ENCODE results near the gene OPCML.
A peak's percentile ranks its signal among the peaks of the same experiment; 100 is the strongest.

The OPCML gene

DNA sequence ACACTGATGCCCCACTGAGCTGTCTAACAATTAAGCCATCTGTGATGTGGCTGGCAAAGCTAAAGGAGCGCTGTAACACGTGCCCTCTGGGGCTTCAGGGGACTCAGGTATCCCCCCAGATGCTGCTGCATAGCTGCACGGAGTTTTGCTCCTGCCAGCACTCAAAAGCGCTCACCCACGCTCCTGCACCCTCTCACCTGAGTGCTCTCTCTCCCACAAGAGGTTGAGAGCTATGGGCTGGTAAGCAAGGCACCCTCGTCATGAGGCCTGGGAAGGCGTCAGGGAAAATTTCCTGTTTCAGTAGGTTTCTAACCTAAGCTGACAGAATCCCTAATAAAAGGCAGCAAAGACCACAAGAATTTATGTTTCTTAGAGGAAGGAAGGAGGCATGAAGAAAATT, 850.3 kb downstream of the OPCML start:
- TF ChIP-seq, protein P1, sequence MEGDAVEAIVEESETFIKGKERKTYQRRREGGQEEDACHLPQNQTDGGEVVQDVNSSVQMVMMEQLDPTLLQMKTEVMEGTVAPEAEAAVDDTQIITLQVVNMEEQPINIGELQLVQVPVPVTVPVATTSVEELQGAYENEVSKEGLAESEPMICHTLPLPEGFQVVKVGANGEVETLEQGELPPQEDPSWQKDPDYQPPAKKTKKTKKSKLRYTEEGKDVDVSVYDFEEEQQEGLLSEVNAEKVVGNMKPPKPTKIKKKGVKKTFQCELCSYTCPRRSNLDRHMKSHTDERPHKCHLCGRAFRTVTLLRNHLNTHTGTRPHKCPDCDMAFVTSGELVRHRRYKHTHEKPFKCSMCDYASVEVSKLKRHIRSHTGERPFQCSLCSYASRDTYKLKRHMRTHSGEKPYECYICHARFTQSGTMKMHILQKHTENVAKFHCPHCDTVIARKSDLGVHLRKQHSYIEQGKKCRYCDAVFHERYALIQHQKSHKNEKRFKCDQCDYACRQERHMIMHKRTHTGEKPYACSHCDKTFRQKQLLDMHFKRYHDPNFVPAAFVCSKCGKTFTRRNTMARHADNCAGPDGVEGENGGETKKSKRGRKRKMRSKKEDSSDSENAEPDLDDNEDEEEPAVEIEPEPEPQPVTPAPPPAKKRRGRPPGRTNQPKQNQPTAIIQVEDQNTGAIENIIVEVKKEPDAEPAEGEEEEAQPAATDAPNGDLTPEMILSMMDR (IDR thresholded peaks at IDR 0.05; ENCODE audit: low read length, missing control alignments): no peak
- H3K4me3 ChIP-seq (replicated peaks; ENCODE audit: low read depth, low read length): no peak overlapping the region
- no peak for DNase-seq (ENCODE audit: low read depth)

DNA sequence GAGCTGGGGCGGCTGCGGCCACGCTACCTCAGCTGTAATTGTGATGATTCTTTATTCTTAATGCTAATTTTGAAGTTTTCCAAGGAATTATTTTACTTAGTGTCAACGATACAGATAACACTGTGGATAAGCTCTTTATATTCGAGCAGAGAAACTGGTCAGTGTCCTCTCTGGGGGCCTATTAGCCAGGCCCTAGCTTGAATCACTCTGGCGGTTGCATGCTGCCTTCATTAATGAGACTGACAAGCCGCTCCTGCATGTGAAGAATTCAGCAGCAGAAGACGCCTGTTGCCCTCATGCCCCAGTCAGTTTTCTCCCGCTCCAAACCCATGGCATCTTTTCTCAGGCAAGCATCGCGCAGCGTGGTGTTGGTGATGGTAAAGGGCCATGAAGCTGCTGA, 851.7 kb downstream of the OPCML start:
- DNase-seq (ENCODE audit: low read depth): no peak
- no peak overlapping the region for H3K4me3 ChIP-seq (replicated peaks; ENCODE audit: low read depth, low read length)
- TF ChIP-seq, protein P1 (IDR thresholded peaks at IDR 0.05; ENCODE audit: low read length, missing control alignments): no peak

DNA sequence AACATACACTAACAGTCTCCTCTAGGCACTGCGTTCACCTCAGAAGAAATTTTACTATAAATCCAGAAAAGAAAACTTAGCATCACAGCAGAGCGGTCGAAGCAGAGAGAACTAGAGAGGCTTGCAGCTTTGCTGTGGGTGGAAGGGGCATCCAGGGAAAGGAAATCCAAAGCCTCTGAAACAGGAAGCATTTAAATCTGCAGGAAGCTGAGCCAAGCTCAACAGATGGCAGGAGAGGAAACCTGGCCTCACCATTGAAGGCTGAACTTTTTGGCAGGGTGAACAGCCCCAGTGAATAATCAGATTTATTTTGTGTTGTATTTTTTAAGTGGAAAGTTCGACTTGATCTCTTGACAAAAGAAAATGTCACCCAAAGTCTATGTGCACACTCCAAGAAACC, 858.1 kb downstream of the OPCML start:
- TF ChIP-seq, protein P1 (IDR thresholded peaks at IDR 0.05; ENCODE audit: low read length, missing control alignments): no peak
- peak; percentile 1 for DNase-seq (ENCODE audit: low read depth)

DNA sequence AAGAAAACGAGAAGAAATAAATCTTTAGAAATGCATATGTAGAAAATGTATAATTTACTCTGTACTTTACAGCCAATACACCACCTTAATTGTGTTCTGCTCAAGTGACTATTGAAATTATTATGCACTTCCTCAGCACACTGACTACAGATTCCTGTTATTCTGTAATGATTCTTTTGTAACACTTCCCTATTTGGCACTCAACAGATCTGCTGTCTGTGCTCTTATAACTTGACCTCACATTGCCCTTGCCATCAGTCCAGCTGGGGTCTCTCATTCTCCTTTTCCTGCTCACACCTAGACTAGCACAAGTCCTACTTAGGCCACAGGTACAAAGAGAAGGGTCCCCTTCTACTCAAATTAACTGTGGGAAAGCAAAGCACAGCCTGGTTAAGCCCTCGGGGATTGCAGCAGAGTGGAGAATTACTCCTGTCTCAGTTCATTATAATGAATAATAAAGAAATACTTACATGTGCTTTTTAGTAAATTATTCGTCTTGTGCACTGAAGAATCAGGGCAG, 860.4 kb downstream of the OPCML start:
- TF ChIP-seq, protein P1 (IDR thresholded peaks at IDR 0.05; ENCODE audit: low read length, missing control alignments): no peak
- no peak overlapping the region for H3K4me3 ChIP-seq (replicated peaks; ENCODE audit: low read depth, low read length)
- DNase-seq (ENCODE audit: low read depth): no peak

More for the DNA sequence above, 858.1 kb downstream of the OPCML start:
- H3K4me3 ChIP-seq (replicated peaks; ENCODE audit: low read depth, low read length): no peak overlapping the region

DNA sequence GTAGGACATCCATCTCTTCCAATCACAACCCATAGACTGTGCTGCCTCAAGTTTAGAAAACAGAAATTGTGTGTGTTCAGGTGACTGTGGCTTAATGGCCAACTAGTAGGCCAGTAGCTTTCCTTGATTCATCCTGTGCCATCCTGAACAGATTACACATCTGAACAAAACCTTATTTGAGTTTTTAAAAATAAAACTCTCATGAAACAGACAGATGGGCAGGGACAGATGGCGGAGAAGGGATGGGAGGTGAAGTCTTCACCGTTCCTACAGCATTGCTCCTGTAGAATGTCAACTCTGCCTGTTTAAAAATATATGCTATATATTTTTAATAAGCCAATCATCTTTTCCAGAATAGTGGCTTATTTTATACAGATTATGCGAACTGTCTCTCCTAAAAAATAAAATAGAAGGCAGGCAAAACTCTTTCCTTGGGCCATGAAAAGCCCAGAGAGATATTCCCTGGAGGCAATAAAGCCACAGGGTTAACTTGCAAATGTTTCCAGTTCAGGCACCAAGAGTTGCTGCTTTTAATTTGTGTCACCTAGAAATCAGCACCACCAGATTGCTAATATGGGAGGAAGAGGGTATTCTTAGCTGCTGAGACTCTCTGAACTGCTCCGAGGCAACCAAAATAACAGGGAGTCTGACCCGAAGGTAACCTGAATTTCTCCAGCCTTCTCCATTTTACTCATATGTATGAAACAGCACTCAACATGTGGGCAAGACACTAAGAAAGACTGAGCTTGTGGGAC, 861.2 kb downstream of the OPCML start:
- DNase-seq (ENCODE audit: low read depth): no peak
- TF ChIP-seq, protein P1 (IDR thresholded peaks at IDR 0.05; ENCODE audit: low read length, missing control alignments): no peak
- no peak overlapping the region for H3K4me3 ChIP-seq (replicated peaks; ENCODE audit: low read depth, low read length)

DNA sequence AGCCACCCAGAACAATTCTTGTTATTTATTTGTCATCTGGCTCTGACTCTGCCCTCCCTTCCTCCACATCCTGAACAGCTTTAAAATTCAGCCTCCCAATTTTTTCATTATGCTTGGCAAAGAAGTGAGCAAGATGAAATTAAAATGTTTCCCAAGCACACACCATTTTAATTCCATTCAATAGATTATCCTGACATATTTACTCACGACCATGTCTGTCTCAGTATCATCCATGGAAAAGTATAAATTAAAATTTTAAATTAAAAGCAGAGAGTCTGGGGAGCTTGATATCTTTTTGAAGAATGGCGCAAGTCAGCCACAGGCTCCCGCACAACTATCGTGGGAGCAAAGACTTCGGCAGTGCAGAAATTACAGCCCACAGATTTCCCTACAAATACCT, 862.4 kb downstream of the OPCML start:
- DNase-seq (ENCODE audit: low read depth): no peak
- TF ChIP-seq, protein P1 (IDR thresholded peaks at IDR 0.05; ENCODE audit: low read length, missing control alignments): no peak
- no peak overlapping the region for H3K4me3 ChIP-seq (replicated peaks; ENCODE audit: low read depth, low read length)

DNA sequence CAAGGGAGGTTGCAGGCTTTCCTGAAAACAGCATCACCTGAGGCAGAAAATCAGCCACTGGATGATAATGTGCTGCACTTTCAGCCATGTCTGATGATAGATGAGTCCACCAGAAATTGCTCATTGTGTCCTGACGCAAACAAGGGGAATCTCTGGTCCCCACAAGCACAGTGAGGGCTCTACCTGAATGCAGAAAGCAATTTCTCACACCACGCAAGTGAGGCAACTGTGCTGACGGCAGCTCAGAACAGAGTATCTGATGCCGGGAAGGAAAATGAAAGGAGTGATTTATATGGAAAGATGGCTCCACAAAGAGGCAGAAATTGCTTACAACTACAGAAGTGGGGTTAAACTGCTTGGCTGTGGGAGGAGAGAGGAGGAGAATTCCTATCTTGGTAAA, 867.1 kb downstream of the OPCML start:
- TF ChIP-seq, protein P1 (IDR thresholded peaks at IDR 0.05; ENCODE audit: low read length, missing control alignments): no peak
- H3K4me3 ChIP-seq (replicated peaks; ENCODE audit: low read depth, low read length): no peak overlapping the region
- no peak for DNase-seq (ENCODE audit: low read depth)
